ENCODE measurements around the gene C11orf86. TPM values are rescaled to one million over a fixed set of nuclear protein-coding genes. Genes with fewer than 3 reads are reported as not detected.

The C11orf86 gene
- total RNA-seq, 1 experiment from 2014 or later: 0.68 TPM

DNA sequence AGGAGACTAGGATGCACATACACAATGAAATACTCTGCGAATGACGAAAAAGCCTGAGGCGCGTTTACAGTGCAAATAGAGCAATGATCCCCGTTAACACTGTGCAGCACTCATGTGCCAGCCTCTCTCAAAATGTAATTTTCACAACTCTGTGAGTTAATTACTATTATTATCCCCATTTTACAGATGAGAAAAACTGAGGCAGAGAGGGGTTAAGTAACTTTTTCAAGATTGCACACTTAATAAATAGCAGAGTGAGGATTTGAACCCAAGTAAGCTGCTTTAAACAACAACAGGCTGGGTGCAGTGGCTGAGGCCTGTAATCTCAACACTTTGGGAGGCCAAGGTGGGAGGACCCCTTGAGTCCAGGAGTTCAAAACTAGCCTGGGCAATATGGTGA lies 26.2 kb downstream of the C11orf86 start:
- POLR2A ChIA-PET: no interaction called here
- no peak for ATAC-seq
- Mint-ChIP-seq H3K4me3 (no peak overlapping the region), H3K27me3 (ENCODE audit: low read depth) (no peaks in the 10 kb centered on the region), H3K36me3 (no peaks in the 10 kb centered on the region), H3K4me1 (peaks cover 31% of the 10 kb centered on the region), H3K9me3 (peaks cover 2% of the 10 kb centered on the region; the same call in 1 of the 2 replicates), H3K27ac (no peak overlapping the region)
- CTCF ChIA-PET: interaction anchor here (0.6 to 2.9 kb wide), 5 partner anchors 20 to 150 kb away, joined by 3 to 26 read pairs (median 4); no protein-coding TSS in a partner anchor
- TF ChIP-seq GTF2I (CRISPR knock-in tag; conservative IDR thresholded peaks at IDR 0.05) (0 out of 2 replicates have a peak, but pooled peaks have one; percentile 18), NFYB (CRISPR knock-in tag; conservative IDR thresholded peaks at IDR 0.05; ENCODE audit: low read depth) (no peak)
- no peak for DNase-seq (ENCODE audit: low spot score)

DNA sequence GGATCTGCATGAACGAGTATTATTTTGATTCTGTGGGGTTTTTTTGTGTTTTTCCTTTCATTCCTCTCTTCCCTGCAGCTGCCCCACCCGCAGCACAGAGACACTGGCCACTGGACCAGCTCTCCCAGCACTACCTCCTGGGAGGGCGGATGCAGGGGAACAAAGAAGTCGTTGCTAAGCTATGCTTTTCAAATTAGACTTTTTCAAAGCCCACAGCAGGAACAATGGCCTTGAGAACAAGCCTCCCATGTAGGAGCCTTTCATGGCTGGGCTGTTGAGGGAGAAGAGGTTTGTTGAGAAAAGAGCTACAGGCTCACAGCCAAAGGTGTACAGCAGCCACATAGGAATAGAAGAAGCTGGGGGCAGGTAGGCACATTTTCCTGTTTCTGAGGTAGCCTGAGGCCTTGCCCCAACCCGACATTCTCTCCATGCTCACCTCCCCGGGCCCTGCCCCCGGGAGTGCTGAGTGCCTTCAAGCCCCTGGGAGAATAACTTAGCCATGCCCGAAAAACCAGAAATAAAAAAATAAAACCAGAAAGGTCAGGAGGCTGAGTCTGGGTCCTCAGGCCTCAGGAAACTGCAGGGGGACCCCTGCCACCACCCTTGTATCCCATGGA lies 27.3 kb downstream of the C11orf86 start:
- ChIA-PET CTCF (interaction anchor here (0.5 to 2.9 kb wide), 9 partner anchors 13 to 151 kb away, joined by 3 to 26 read pairs (median 3); partner anchors contain the start of gene SYT12), POLR2A (no interaction called here)
- Mint-ChIP-seq H3K4me3 (peak overlapping the region; percentile 27), H3K9me3 (peaks cover 5% of the 10 kb centered on the region; the same call in 1 of the 2 replicates), H3K27ac (peak overlapping the region; percentile 92), H3K27me3 (ENCODE audit: low read depth) (no peaks in the 10 kb centered on the region), H3K36me3 (no peaks in the 10 kb centered on the region), H3K4me1 (peaks cover 38% of the 10 kb centered on the region)
- peak; percentile 12 for TF ChIP-seq ZNF423 (CRISPR knock-in tag; IDR thresholded peaks at IDR 0.05)
- TF ChIP-seq, protein P1, sequence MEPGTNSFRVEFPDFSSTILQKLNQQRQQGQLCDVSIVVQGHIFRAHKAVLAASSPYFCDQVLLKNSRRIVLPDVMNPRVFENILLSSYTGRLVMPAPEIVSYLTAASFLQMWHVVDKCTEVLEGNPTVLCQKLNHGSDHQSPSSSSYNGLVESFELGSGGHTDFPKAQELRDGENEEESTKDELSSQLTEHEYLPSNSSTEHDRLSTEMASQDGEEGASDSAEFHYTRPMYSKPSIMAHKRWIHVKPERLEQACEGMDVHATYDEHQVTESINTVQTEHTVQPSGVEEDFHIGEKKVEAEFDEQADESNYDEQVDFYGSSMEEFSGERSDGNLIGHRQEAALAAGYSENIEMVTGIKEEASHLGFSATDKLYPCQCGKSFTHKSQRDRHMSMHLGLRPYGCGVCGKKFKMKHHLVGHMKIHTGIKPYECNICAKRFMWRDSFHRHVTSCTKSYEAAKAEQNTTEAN (CRISPR knock-in tag; IDR thresholded peaks at IDR 0.05): 0 out of 2 replicates have a peak, but pooled peaks have one; percentile 40
- peak; percentile 42; the same call in 1 of the 2 replicates for TF ChIP-seq SP1 (CRISPR knock-in tag; conservative IDR thresholded peaks at IDR 0.05)
- no peak for TF ChIP-seq CREM (CRISPR knock-in tag; IDR thresholded peaks at IDR 0.05)
- ATAC-seq (peak; percentile 84), DNase-seq (ENCODE audit: low spot score) (peak; percentile 35)

DNA sequence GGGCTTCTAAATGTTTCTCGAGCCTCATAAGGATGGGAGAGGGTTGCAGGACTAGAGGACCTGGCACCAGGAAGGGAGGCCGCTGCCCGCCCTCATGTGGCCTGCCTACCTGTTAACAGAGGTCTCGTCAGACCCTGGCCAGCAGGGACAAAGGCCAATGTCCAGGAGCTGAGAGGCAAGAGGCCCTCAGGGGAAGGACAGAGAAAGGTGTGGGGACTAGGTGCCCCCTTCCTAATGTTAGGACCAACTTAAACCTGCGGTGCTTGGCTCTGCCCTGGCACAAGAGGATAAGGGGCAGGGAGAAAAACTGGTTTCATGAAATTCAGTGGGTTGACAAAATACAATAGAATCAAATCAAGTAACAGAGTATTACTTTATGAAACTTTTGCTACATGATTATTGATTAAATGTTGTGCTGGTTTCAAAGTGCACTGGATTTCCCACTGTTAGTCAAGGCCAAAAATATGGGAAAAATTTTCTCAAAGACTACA lies 27.9 kb downstream of the C11orf86 start:
- ChIA-PET POLR2A (no interaction called here), CTCF (interaction anchor here (1.1 to 2.9 kb wide), 5 partner anchors 14 to 122 kb away, joined by 3 to 26 read pairs (median 3); partner anchors contain the start of gene SYT12)
- TF ChIP-seq, protein P2, sequence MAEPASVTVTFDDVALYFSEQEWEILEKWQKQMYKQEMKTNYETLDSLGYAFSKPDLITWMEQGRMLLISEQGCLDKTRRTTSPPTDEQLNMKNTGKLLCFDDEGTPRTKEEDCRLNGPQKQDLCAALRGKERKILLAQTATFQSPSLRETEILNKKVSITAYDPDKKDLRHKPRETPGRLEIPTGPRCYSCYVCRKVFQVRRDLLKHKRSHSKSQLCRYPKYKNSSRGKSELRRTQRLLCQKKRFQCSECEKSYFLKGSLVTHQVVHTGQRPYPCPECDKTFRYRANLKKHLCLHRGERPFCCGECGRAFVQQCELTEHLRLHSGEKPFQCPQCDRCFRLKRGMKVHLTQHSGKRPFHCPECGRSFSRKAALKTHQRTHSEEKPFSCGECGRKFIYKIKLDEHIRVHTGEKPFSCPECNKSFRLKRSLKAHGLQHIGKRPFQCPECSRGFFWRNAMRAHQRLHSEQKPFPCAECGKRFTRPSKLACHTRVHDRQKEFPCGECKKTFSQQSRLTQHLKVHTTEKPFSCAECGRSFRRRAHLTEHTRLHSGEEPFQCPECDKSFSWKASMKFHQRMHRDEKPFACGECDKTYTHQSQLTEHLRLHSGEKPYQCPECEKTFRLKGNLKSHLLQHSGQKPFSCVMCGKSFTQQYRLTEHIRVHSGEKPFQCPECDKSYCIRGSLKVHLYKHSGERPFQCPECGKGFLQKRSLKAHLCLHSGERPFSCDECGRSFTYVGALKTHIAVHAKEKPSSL (CRISPR knock-in tag; conservative IDR thresholded peaks at IDR 0.05): no peak
- TF ChIP-seq EMX1 (CRISPR knock-in tag; IDR thresholded peaks at IDR 0.05): no peak
- TF ChIP-seq, protein P3, sequence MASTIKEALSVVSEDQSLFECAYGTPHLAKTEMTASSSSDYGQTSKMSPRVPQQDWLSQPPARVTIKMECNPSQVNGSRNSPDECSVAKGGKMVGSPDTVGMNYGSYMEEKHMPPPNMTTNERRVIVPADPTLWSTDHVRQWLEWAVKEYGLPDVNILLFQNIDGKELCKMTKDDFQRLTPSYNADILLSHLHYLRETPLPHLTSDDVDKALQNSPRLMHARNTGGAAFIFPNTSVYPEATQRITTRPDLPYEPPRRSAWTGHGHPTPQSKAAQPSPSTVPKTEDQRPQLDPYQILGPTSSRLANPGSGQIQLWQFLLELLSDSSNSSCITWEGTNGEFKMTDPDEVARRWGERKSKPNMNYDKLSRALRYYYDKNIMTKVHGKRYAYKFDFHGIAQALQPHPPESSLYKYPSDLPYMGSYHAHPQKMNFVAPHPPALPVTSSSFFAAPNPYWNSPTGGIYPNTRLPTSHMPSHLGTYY (CRISPR knock-in tag; IDR thresholded peaks at IDR 0.05): no peak
- TF ChIP-seq, protein P4, sequence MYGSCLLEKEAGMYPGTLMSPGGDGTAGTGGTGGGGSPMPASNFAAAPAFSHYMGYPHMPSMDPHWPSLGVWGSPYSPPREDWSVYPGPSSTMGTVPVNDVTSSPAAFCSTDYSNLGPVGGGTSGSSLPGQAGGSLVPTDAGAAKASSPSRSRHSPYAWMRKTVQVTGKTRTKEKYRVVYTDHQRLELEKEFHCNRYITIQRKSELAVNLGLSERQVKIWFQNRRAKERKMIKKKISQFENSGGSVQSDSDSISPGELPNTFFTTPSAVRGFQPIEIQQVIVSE (CRISPR knock-in tag; IDR thresholded peaks at IDR 0.05; ENCODE audit: borderline replicate concordance): no peak
- TF ChIP-seq TCF7 (CRISPR knock-in tag; IDR thresholded peaks at IDR 0.05; ENCODE audit: low read depth): no peak
- TF ChIP-seq NR2C2 (CRISPR knock-in tag; IDR thresholded peaks at IDR 0.05): no peak
- TF ChIP-seq, protein P5, sequence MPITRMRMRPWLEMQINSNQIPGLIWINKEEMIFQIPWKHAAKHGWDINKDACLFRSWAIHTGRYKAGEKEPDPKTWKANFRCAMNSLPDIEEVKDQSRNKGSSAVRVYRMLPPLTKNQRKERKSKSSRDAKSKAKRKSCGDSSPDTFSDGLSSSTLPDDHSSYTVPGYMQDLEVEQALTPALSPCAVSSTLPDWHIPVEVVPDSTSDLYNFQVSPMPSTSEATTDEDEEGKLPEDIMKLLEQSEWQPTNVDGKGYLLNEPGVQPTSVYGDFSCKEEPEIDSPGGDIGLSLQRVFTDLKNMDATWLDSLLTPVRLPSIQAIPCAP (CRISPR knock-in tag; IDR thresholded peaks at IDR 0.05): no peak
- TF ChIP-seq, protein P6, sequence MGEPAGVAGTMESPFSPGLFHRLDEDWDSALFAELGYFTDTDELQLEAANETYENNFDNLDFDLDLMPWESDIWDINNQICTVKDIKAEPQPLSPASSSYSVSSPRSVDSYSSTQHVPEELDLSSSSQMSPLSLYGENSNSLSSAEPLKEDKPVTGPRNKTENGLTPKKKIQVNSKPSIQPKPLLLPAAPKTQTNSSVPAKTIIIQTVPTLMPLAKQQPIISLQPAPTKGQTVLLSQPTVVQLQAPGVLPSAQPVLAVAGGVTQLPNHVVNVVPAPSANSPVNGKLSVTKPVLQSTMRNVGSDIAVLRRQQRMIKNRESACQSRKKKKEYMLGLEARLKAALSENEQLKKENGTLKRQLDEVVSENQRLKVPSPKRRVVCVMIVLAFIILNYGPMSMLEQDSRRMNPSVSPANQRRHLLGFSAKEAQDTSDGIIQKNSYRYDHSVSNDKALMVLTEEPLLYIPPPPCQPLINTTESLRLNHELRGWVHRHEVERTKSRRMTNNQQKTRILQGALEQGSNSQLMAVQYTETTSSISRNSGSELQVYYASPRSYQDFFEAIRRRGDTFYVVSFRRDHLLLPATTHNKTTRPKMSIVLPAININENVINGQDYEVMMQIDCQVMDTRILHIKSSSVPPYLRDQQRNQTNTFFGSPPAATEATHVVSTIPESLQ (CRISPR knock-in tag; IDR thresholded peaks at IDR 0.05): no peak
- TF ChIP-seq ETV6 (CRISPR knock-in tag; IDR thresholded peaks at IDR 0.05): no peak
- TF ChIP-seq ZNF416 (CRISPR knock-in tag; IDR thresholded peaks at IDR 0.05): no peak
- TF ChIP-seq, protein P7, sequence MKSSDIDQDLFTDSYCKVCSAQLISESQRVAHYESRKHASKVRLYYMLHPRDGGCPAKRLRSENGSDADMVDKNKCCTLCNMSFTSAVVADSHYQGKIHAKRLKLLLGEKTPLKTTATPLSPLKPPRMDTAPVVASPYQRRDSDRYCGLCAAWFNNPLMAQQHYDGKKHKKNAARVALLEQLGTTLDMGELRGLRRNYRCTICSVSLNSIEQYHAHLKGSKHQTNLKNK (CRISPR knock-in tag; IDR thresholded peaks at IDR 0.05): no peak
- TF ChIP-seq ZNF219 (CRISPR knock-in tag; IDR thresholded peaks at IDR 0.05; ENCODE audit: borderline replicate concordance): no peak
- TF ChIP-seq NR3C1 (CRISPR knock-in tag; conservative IDR thresholded peaks at IDR 0.05; ENCODE audit: low read depth): no peak
- TF ChIP-seq PRRX2 (CRISPR knock-in tag; IDR thresholded peaks at IDR 0.05): no peak
- no peak for TF ChIP-seq RORB (CRISPR knock-in tag; IDR thresholded peaks at IDR 0.05)
- no peak for TF ChIP-seq ZNF138 (CRISPR knock-in tag; conservative IDR thresholded peaks at IDR 0.05)
- Mint-ChIP-seq H3K27me3 (ENCODE audit: low read depth) (no peaks in the 10 kb centered on the region), H3K27ac (peak overlapping the region; percentile 92), H3K4me1 (peaks cover 38% of the 10 kb centered on the region), H3K9me3 (peaks cover 5% of the 10 kb centered on the region; the same call in 1 of the 2 replicates), H3K36me3 (no peaks in the 10 kb centered on the region), H3K4me3 (no peak overlapping the region)
- DNase-seq (ENCODE audit: low spot score): peak; percentile 20
- peak; percentile 28 for ATAC-seq
